GM18870 (cell line): Measurements from ENCODE around the gene MMEL1.
"Not testable (repeated sequence)": the region's sequence is repeated elsewhere in the genome, so short reads cannot be mapped to it uniquely, and the experiment has no call there.

Source experiments
- ATAC-seq: cut with Tn5 transposase; IDR thresholded peaks from one replicate; pipeline ENCODE4 v1.9.1; 2021; ENCODE audit warnings: moderate library complexity; ENCODE audit not compliant: unreplicated experiment

The MMEL1 gene, protein sequence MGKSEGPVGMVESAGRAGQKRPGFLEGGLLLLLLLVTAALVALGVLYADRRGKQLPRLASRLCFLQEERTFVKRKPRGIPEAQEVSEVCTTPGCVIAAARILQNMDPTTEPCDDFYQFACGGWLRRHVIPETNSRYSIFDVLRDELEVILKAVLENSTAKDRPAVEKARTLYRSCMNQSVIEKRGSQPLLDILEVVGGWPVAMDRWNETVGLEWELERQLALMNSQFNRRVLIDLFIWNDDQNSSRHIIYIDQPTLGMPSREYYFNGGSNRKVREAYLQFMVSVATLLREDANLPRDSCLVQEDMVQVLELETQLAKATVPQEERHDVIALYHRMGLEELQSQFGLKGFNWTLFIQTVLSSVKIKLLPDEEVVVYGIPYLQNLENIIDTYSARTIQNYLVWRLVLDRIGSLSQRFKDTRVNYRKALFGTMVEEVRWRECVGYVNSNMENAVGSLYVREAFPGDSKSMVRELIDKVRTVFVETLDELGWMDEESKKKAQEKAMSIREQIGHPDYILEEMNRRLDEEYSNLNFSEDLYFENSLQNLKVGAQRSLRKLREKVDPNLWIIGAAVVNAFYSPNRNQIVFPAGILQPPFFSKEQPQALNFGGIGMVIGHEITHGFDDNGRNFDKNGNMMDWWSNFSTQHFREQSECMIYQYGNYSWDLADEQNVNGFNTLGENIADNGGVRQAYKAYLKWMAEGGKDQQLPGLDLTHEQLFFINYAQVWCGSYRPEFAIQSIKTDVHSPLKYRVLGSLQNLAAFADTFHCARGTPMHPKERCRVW

DNA sequence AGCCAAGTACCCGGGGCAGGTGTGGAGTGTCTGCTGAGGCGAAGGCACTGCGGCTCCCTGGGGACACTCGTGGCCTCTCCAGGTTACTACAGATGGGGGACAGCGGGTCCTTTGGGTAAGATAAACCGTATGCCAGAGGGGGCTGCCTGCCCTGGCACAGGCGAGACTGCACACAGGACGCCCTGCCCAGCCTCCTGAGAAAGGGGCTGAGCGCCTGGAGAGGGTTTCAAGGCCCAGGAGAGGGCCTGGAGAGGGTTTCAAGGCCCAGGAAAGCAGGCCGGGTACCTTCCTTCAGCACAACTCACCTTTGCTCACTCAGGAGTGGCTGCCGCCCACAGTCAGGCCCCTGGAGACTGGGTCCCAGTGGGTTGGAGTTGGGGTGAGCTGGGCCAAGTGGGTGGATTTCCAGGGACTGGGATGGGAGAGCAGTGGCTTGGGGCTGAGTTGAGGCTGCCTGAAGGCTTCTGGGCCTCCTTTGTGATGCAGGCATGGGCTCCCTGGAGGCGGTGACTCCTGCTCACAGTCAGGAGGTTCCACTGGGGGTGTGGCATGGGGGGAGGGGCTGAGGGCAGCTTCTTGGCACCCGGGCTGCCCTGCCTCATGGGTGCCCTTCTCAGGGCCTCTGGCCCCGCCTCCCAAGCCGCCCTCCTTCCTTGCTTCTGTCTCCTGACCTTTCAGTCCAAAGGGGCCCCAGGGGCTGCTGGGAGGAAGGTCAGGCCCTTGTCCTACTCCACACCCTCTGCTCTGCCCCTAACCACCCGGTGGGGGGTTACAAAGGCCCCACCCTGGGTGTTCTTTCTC is at the start of gene MMEL1:
MMEL1 (minus strand) TSS at position 456 of the 801 bp plus-strand sequence. CDS start 3,532 bp downstream, outside the sequence.
- no peak for ATAC-seq

DNA sequence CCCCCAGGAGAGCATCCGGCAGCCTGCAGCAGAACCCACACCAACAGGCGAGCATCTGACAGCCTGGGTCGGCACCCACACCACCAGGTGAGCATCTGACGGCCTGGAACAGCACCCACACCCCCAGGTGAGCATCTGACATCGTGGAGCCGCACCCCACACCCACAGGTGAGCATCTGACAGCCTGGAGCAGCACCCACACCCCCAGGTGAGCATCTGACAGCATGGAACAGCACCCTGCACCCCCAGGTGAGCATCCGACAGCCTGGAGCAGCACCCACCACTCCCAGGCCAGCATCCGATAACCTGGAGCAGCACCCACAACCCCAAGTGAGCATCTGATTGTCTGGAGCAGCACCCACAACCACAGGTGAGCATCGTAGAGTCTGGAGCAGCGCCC is 43.9 kb upstream of the MMEL1 start:
- not testable (repeated sequence) for ATAC-seq

DNA sequence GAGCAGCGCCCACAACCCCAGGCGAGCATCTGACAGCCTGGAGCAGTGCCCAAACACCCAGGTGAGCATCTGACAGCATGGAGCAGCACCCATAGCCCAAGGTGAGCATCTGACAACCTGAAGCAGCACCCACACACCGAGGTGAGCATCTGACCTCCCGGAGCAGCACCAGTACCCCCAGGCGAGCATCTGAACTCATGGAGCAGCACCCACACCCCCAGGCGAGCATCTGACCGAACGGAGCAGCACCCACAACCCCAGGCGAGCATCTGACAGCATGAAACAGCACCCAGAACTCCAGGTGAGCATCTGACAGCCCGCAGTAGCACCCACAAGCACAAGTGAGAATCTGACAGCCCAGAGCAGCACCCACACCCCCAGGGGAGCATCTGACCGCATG is 38.8 kb upstream of the MMEL1 start:
- not testable (repeated sequence) for ATAC-seq

DNA sequence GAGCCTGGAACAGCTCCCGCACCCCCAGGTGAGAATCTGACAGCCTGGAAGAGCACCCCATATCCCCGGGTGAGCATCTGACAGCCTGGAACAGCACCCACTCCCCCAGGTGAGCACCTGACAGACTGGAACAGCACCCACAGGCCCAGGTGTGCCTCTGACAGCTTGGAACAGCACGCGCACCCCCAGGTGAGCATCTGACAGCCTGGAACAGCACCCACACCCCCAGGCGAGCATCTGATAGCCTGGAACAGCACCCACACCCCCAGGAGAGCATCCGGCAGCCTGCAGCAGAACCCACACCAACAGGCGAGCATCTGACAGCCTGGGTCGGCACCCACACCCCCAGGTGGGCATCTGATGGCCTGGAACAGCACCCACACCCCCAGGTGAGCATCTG is 27.0 kb upstream of the MMEL1 start:
- ATAC-seq: not testable (repeated sequence)

DNA sequence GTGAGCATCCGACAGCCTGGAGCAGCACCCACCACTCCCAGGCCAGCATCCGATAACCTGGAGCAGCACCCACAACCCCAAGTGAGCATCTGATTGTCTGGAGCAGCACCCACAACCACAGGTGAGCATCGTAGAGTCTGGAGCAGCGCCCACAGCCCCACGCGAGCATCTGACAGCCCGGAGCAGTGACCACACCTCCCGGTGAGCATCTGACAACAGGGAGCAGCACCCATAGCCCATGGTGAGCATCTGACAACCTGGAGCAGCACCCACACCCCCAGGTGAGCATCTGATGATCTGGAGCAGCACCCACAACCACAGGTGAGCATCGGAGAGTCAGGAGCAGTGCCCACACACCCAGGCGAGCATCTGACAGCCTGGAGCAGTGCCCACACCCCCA is 25.1 kb upstream of the MMEL1 start:
- not testable (repeated sequence) for ATAC-seq

DNA sequence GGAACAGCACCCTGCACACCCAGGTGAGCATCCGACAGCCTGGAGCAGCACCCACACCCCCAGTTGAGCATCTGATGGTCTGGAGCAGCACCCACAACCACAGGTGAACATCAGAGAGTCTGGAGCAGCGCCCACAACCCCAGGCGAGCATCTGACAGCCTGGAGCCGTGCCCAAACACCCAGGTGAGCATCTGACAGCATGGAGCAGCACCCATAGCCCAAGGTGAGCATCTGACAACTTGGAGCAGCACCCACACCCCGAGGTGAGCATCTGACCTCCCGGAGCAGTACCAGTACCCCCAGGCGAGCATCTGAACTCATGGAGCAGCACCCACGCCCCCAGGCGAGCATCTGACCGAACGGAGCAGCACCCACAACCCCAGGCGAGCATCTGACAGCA is 24.3 kb upstream of the MMEL1 start:
- not testable (repeated sequence) for ATAC-seq

DNA sequence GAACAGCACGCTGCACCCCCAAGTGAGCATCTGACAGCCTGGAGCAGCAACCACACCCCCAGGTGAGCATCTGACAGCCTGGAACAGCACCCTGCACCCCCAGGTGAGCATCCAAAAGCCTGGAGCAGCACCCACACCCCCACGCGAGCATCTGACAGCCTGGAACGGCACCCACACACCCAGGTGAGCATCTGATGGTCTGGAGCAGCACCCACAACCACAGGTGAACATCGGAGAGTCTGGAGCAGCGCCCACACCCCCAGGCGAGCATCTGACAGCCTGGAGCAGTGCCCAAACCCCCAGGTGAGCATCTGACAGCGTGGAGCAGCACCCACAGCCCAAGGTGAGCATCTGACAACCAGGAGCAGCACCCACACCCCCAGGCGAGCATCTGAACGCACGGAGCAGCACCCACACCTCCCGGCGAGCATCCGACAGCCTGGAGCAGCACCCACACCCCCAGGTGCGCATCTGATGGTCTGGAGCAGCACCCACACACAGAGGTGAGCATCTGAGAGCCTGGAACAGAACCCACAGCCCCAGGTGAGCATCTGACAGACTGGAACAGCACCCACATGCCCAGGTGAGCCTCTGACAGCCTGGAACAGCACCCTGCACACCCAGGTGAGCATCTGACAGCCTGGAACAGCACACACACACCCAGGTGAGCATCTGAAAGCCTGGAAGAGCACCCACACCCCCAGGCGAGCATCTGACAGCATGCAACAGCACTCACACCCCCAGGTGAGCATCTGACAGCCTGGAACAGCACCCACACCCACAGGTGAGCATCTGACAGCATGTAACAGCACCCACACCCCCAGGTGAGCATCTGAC is 23.0 kb upstream of the MMEL1 start:
- not testable (repeated sequence) for ATAC-seq

DNA sequence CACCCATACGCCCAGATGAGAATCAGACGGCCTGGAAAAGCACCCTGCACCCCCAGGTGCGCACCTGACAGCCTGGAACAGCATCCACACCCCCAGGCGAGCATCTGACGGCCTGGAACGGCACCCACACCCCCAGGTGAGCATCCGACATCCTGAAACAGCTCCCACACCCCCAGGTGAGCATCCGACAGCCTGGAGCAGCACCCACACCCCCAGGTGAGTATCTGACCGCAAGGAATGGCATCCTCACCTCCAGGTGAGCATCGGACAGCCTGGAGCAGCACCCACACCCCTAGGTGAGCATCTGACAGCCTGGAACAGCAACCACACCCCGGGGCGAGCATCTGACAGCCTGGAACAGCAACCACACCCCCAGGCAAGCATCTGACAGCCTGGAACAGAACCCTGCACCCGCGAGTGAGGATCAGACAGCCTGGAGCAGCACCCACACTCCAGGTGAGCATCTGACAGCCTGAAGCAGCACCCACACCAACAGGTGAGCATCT is 21.7 kb upstream of the MMEL1 start:
- ATAC-seq: not testable (repeated sequence)

DNA sequence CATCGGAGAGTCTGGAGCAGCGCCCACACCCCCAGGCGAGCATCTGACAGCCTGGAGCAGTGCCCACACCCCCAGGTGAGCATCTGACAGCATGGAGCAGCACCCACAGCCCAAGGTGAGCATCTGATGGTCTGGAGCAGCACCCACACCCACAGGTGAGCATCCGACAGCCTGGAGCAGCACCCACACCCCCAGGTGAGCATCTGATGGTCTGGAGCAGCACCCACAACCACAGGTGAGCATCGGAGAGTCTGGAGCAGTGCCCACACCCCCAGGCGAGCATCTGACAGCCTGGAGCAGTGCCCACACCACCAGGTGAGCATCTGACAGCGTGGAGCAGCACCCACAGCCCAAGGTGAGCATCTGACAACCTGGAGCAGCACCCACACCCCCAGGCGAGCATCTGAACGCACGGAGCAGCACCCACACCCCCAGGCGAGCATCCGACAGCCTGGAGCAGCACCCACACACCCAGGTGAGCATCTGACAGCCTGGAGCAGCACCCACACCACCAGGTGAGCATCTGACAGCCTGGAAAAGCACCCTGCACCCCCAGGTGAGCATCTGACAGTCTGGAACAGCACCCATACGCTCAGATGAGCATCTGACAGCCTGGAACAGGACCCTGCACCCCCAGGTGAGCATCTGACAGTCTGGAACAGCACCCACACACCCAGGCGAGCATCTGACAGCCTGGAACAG is 21.1 kb upstream of the MMEL1 start:
- not testable (repeated sequence) for ATAC-seq

DNA sequence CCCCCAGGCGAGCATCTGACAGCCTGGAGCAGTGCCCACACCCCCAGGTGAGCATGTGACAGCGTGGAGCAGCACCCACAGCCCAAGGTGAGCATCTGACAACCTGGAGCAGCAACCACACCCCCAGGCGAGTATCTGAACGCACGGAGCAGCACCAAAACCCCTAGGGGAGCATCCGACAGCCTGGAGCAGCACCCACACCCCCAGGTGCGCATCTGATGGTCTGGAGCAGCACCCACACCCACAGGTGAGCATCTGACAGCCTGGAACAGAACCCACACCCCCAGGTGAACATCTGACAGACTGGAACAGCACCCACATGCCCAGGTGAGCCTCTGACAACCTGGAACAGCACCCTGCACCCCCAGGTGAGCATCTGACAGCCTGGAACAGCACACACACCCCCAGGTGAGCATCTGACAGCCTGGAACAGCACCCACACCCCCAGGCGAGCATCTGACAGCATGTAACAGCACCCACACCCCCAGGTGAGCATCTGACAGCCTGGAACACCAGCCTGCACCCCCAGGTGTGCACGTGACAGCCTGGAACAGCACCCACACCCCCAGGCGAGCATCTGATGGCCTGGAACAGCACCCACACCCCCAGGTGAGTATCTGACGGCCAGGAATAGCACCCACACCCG is 20.2 kb upstream of the MMEL1 start:
- ATAC-seq: not testable (repeated sequence)

DNA sequence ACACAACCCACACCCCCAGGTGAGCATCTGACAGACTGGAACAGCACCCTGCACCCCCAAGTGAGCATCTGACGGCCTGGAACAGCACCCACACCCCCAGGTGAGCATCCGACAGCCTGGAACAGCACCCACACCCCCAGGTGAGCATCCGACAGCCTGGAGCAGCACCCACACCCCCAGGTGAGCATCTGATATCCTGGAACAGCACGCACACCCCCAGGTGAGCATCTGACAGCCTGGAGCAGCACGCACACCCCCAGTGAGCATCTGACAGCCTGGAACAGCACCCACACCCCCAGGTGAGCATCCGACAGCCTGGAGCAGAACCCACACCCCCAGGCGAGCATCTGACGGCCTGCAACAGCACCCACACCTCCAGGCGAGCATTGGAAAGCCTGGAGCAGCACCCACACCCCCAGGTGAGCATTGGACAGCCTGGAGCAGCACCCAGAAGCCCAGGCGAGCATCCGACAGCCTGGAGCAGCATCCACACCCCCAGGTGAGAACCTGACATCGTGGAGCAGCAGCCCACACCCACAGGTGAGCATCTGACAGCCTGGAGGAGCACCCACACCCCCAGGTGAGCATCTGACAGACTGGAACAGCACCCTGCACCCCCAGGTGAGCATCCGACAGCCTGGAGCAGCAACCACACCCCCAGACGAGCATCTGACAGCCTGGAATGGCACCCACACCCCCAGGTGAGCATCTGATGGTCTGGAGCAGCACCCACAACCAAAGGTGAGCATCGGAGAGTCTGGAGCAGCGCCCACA is 19.5 kb upstream of the MMEL1 start:
- ATAC-seq: not testable (repeated sequence)

DNA sequence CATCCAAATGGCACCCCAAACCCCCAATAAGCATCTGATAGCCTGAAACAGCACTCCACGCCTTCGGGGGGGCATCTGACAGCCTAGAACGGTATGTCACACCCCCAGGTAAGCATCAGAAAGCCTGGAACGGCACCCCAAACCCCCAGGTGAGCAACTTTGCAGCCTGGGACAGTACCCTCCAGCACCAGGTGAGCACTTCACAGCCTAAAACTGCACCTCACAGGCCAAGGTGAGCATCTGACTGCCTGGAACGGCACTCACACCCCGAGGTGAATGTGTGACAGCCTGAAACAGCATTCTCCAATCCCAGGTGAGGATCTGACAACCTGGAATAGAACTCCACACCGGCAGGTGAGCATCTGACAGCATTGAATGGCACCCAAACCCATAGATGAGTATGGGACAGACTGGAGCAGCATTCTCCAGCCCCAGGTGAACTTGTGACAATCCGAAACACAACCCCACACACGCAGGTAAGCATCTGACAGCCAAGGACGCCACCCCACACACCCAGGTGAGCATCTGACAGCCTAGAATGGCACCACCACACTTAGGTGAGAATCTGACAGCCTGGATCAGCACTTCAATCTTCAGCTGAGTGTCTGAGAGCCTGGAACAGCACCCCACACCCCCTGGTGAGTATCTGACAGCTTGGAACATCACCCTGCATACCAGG is 18.3 kb upstream of the MMEL1 start:
- no peak for ATAC-seq

DNA sequence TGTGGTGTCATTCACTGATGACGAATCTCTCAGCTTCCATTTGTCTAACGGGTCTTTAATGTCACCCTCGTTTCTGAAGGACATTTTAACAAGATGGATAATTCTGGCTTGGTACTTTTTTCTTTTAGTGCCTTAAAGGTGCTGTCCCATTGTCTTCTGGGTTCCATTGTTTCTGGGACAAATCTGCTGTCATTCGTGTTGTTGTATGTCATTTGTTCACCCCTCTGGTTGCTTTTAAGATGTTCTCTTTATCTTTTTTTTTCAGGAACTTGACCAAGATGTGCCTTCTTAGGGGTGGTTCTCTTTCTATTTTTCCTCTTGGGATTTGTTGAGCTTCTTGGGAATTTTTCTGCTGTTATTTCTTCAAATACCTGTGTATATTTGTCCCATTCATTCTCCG is 14.0 kb upstream of the MMEL1 start:
- ATAC-seq: no peak

DNA sequence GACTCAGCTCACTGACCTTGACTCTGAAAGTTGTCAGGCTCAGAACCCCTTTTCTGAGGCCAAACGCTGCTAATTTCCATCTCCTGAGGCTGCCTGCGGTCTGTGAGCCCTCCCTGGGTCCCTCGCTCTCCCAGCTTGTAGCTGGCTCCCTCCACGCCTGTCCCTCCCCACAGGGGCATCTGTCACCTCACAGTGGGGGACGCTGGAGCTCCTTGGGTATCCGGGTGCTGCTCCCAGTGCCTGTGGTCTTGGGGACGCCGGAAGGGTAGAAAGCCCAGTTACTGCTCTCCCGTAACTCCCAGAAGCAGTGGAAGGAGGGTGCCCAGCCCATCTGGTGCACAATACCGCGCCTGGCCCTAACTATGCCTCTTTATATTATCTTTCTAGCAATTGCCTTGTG is 13.0 kb upstream of the MMEL1 start:
- no peak for ATAC-seq

DNA sequence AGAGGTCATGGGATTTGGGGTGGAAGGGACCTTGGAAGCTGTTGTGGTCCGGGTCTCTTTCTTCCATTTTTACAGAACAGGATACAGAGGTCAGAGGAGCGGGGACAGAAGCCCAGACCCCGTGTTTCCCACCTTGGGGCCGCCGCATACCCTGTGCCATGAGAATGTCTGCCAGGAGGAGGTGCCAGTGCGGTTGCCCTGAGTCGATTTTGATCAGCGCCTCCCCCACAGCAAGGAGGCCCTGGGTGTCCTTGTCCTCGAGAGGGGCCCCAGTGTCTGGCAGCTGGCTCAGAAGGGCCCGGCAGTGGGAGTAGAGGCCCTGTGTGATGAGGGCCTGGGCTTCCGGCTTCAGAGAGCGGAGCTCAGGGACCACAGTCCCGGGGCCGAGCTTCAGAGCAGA is 12.3 kb upstream of the MMEL1 start:
- no peak for ATAC-seq

DNA sequence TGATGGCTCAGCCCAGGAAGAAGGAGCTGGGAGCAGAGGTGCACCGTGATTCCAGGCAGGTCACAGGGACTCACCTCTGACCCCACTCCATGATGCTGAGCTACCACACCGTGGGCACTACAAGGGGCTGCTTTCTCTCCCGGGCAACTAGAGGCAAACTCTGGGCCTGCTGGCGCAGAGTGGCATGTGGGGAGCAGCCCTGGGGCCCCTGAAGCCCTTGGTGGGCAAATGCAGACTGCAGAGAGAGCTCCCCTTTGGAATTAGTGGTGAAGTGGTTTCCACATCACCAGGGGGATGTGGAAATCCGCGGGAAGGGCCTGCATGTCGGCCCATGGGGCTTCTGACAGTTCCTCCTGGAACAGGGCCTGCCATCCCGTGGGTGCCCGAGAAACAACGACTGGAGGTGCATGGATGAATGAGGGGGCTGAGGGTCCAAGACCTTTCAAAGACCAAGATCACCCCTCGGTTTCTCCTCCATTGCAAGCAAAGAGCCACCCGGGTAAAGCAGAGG is 11.8 kb upstream of the MMEL1 start:
- ATAC-seq: no peak

DNA sequence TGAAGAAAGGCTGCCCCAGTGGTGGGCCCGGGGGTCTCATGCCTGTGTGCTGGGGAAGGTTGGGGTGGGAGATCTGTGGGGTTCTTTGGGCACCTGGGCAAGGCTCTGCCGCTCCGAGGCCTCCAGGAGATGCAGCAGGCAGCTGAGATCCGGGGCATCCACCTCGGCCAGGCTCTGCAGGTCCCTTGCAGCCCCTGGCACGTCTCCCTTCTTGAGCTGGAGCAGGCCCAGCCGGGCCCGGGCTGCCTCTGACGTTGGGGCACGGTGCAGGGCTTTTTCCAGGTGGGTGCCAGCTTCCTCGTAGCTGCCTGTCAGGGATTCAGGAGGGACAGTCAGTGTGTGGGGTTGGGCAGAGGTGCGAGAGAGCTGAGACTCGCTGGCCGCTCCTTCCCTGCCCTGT is 11.4 kb upstream of the MMEL1 start:
- ATAC-seq: no peak
